Epithelial cell of proximal tubule (primary cell): ENCODE results near the gene EZH1. TPM values are rescaled to one million over a fixed set of nuclear protein-coding genes. Genes with fewer than 3 reads are reported as not detected.
"Not testable (repeated sequence)": the region's sequence is repeated elsewhere in the genome, so short reads cannot be mapped to it uniquely, and the experiment has no call there.

Experiments
- DNase-seq: peaks from one replicate; pipeline ENCODE4 v3.0.0-alpha.2; 2011; ENCODE audit warnings: low read depth
- H3K4me3 ChIP-seq: 2 replicates; pipeline ENCODE4 v1.5.1; 2011; ENCODE audit warnings: low read depth, mild to moderate bottlenecking, low read length
- total RNA-seq: library from RNA; depleted of rRNA; stranded (reverse); fragments of >200 nt; gene quantifications from 2 replicates; pipeline ENCODE4 v1.2.3, GENCODE V29; 2015
- TF ChIP-seq, protein P1 (sequence below): conservative IDR thresholded peaks from 2 replicates; pipeline ENCODE4 v1.5.1; 2012; ENCODE audit warnings: low read depth, mild to moderate bottlenecking, low read length

EZH1 gene
- total RNA-seq, 1 donor from 2014 or later = 14.4 TPM

DNA sequence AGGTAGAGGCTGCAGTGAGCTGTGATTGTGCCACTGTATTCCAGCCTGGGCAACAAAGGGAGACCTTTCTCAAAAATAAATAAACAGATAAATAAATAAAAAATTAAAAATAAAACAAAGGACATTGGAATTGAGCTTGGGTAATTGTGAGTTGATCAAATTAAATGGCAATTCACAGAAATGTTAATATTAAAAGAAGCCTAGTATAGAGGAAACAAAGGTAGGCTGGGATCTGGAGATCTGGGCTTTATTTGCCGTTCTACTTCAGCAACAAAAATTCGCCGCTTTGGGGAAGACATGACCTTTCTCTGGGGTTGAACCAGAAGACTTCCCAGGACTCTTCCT lies 28.1 kb upstream of the EZH1 start:
- peak overlapping the region; percentile 79 for H3K4me3 ChIP-seq
- TF ChIP-seq, protein P1, sequence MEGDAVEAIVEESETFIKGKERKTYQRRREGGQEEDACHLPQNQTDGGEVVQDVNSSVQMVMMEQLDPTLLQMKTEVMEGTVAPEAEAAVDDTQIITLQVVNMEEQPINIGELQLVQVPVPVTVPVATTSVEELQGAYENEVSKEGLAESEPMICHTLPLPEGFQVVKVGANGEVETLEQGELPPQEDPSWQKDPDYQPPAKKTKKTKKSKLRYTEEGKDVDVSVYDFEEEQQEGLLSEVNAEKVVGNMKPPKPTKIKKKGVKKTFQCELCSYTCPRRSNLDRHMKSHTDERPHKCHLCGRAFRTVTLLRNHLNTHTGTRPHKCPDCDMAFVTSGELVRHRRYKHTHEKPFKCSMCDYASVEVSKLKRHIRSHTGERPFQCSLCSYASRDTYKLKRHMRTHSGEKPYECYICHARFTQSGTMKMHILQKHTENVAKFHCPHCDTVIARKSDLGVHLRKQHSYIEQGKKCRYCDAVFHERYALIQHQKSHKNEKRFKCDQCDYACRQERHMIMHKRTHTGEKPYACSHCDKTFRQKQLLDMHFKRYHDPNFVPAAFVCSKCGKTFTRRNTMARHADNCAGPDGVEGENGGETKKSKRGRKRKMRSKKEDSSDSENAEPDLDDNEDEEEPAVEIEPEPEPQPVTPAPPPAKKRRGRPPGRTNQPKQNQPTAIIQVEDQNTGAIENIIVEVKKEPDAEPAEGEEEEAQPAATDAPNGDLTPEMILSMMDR = no peak
- DNase-seq = no peak

DNA sequence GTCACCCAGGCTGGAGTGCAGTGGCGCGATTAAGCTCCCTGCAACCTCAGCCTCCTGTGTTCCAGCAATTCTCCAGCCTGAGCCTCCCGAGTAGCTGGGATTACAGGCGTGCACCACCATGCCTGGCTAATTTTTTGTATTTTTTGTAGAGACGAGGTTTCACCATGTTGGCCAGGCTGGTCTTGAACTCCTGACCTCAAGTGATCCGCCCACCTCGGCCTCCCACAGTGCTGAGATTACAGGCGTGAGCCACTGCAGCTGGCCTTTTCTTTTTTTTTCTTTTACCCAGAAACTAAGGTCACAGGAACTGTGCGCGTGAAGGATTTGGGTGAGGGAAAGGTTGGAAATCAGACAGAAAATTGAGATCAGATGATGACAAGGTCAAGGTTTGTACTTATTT lies 25.1 kb upstream of the EZH1 start:
- not testable (repeated sequence) for DNase-seq, H3K4me3 ChIP-seq

DNA sequence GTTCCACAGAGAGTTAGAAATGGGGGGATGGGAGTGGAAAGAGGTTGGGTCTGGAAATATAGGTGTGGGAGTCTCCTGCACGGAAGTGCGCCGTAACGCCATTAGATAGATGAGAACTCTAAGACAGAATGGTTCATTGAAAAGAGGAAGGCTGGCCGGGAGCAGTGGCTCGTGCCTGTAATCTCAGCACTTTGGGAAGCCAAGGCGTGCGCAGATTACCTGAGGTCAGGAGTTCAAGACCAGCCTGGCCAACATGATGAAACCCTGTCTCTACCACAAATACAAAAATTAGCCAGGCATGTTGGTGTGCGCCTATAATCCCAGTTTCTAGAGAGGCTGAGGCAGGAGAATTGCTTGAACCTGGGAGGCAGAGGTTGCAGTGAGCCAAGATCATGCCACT lies 23.2 kb upstream of the EZH1 start:
- not testable (repeated sequence) for H3K4me3 ChIP-seq

DNA sequence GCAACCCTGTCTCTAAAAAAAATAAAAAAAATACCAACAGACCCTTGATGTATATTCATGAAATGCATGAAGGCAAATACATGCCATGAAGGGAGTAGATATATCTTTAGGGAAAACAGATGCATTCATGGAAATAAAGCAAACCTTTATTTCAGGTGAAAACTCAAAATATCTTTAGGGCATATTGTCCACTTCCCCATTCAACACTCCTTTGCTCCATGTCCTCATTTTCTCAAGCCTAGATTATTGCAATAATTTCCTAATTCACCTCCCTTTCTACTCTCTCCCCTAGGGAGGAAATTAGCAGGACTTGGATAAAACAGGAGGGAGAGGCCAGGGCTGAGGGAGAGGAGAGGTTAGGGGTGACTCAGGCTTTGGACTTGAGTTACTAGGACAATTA lies 22.7 kb upstream of the EZH1 start:
- no peak for DNase-seq
- TF ChIP-seq, protein P1 = no peak
- H3K4me3 ChIP-seq = no peak overlapping the region

More for the DNA sequence above, 23.2 kb upstream of the EZH1 start:
- DNase-seq = not testable (repeated sequence)

DNA sequence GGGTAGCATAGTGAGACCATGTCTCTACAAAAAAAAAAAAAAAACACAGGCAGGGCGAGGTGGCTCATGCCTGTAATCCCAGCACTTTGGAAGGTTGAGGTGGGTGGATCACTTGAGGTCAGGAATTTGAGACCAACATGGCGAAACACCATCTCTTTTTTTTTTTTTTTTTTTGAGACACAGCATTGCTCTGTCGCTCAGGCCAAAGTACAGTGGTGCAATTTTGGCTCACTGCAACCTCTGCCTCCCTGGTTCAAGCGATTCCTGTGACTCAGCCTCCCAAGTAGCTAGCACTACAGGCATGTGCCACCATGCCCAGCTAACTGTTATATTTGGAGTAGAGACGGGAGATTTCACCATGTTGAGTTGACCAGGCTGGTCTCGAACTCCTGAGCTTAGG lies 21.3 kb upstream of the EZH1 start:
- TF ChIP-seq, protein P1 = no peak
- DNase-seq = no peak
- no peak overlapping the region for H3K4me3 ChIP-seq

DNA sequence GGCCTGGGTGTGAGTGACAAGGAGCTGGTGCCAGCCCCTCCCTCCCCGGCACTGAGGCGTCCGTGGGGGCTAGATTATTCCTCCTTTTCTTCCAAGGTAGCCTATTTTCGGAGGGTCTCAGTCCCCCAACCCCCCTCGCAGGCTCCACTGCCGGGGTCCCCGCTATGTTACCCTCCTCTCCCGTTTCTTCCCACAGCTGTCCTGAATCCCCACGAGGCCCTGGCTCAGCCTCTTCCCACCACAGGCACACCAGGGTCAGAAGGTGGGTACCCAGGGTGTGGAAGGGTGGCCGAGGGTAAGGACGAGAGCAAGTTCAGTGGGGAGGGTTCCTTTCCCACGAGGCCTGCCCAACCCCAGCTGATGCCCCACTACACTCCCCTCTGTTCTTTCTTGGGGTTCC lies 16.8 kb upstream of the EZH1 start:
- TF ChIP-seq, protein P1 = no peak
- H3K4me3 ChIP-seq = peak overlapping the region; percentile 42
- no peak for DNase-seq

DNA sequence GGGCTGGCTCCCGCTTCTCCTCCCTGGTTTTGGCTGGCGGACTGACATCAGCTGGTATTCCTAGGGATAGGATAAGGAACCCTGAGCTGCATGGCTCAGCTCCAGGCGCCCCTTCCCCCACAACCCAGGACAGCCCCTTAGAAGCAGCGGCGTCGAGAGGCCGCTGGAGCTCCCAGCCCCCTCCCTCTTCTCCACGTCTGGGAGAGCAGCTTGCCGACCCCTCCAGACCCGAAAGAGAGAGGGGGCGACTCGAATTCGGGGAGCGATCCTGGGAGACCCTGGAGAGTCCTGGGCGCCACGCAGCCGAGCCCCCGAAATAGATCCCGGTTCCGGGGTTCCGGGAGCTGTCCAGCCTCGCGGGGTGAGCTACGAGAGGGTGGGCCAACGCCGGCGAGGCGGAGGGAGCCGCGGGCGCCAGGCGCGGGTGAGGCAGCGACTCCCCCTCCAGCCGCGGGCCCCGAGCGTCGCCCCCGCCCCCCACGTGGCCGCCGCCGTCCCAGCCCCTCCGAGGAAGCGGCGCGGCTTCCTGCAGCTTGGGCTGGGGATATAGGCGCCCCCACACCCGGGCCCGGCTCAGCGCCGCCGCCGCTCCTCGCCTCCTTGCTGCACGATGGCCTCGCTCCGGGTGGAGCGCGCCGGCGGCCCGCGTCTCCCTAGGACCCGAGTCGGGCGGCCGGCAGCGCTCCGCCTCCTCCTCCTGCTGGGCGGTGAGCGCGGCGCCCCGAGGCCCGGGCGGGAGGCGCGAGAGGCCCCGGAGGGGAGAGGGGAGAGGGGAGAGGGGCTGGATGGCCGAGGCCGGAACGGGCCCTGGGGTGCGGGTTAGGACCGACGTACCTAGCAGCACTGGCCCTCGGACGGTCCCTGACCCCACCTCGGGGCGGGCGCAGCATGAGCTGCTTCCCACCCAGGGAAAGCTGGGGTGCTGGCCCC lies 16.1 kb upstream of the EZH1 start, which contains the start of gene RAMP2:
TSS of gene RAMP2 (plus strand) at position 576 of the 930 bp plus-strand sequence. CDS start at position 611, 35 bp downstream.
- peak within 1 kb of the TSS; percentile 42 for H3K4me3 ChIP-seq
- no peak for DNase-seq
- TF ChIP-seq, protein P1 = no peak
